AG10803 (cell line): Measurements from ENCODE around the gene ANXA4.
"Not testable (repeated sequence)": the region's sequence is repeated elsewhere in the genome, so short reads cannot be mapped to it uniquely, and the experiment has no call there.

Experiments used
- DNase-seq: peaks from one replicate; pipeline ENCODE4 v3.0.0; 2010; ENCODE audit warnings: low read depth
- H3K4me3 ChIP-seq: 2 replicates; pipeline ENCODE4 v1.5.1; 2011; ENCODE audit warnings: mild to moderate bottlenecking, low read length, control low read depth
- TF ChIP-seq, protein P1 (sequence below): conservative IDR thresholded peaks from 2 replicates; pipeline ENCODE4 v1.5.1; 2011; ENCODE audit warnings: mild to moderate bottlenecking, low read length, control low read depth, inconsistent platforms

The ANXA4 gene

DNA sequence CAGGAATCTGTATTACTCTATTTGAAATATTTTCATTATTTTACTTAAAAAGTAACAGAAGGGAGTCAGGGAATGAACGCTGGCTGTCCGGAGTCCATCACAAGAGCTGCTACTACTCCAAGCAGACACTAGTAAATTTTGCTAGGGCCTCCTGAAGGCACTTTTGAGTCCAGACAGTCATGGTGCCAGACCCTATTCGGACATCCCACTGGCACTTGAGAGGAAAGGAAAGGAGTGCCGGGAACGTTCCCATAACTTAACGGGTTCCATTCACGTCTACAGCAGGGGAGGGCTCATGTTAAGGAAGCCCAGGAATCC, 87.0 kb downstream of the ANXA4 start:
- peak overlapping the region; percentile 83 for H3K4me3 ChIP-seq
- TF ChIP-seq, protein P1, sequence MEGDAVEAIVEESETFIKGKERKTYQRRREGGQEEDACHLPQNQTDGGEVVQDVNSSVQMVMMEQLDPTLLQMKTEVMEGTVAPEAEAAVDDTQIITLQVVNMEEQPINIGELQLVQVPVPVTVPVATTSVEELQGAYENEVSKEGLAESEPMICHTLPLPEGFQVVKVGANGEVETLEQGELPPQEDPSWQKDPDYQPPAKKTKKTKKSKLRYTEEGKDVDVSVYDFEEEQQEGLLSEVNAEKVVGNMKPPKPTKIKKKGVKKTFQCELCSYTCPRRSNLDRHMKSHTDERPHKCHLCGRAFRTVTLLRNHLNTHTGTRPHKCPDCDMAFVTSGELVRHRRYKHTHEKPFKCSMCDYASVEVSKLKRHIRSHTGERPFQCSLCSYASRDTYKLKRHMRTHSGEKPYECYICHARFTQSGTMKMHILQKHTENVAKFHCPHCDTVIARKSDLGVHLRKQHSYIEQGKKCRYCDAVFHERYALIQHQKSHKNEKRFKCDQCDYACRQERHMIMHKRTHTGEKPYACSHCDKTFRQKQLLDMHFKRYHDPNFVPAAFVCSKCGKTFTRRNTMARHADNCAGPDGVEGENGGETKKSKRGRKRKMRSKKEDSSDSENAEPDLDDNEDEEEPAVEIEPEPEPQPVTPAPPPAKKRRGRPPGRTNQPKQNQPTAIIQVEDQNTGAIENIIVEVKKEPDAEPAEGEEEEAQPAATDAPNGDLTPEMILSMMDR: no peak
- DNase-seq: no peak

- TF ChIP-seq, protein P1: no peak
- peak; percentile 94 for DNase-seq
Observed at GRCh38 chr2:69829256-69830044, 87.5 kb downstream of the ANXA4 start, which contains the start of gene GMCL1. Gene GMCL1, plus strand, starts transcription at chr2:69829660. Its CDS starts 233 bp downstream, at chr2:69829893.

DNA sequence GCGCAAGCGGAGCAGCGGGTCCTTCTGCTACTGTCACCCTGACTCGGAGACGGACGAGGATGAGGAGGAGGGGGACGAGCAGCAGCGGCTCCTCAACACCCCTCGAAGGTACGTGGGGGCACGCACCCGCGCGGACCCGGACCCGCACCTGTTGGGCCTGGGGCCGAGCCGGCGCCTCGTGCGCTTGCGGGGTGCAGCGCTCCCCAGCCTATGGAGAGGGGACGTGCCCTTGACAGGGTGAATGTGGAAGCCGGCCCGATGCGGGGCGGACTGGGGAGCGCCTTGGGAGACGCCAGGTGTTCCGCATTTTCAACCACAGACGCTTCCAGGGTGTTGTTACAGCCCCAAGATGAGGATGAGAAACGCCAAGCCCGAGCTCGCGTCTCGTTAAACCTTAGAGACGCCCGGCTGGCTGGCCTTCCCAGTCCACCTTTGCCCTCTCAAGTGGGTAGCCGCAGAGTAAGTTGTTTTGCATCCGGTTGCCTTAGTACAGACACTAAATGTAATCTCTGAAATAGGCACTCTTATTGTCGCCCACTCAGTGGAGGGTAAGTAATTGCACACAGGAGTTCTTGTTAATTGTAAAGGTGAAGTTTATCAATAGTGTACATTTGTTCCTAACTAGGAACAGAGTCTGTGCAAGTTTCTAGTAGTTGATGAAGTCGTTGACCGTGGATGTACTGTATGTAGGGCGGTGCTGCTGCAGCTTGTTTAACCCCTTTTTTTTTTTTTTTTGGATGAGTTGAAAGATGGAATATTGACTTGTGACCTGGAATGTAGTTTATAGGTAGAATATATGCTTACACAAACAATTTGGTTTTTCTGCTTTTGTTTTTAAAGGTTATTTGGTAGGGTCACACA, 88.3 kb downstream of the ANXA4 start:
- TF ChIP-seq, protein P1: no peak
- DNase-seq: peak; percentile 18
- peak overlapping the region; percentile 83 for H3K4me3 ChIP-seq

More at GRCh38 chr2:69829256-69830044, 87.5 kb downstream of the ANXA4 start, which contains the start of gene GMCL1:
- H3K4me3 ChIP-seq: peak within 1 kb of the TSS; percentile 83

- not testable (repeated sequence) for DNase-seq
- peak overlapping the region; percentile 83 for H3K4me3 ChIP-seq
Observed at GRCh38 chr2:69830906-69831241, 88.9 kb downstream of the ANXA4 start.

DNA sequence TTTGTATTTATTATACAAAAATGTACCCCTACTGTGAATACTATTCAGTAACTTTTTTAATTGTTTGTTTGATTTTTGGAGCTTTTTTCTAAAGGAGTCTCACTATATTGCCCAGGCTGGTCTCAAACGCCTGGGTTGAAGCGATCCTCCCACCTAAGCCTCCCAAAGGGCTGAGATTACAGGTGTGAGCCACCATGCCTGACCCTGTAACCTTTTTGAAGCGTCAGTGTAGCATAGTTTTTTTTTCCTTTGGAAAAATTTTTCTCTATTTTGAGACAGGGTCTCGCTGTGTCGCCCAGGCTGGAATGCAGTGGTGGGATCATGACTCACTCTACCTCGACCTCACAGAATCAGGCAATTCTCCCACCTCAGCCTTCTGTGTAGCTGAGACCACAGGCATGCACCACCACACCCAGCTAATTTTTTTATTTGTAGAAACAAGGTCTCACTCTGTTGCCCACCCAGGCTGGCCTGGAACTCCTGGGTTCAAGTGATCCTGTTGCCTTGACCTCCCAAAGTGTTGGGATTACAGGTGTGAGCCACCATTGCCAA, 89.5 kb downstream of the ANXA4 start:
- TF ChIP-seq, protein P1: no peak
- no peak for DNase-seq
- H3K4me3 ChIP-seq: no peak overlapping the region

GRCh38 chr2:69833752-69834151, 91.8 kb downstream of the ANXA4 start:
- H3K4me3 ChIP-seq: no peak overlapping the region

GRCh38 chr2:69835666-69836065, 93.7 kb downstream of the ANXA4 start:
- TF ChIP-seq, protein P1: no peak
- DNase-seq: no peak
- no peak overlapping the region for H3K4me3 ChIP-seq

More at GRCh38 chr2:69833752-69834151, 91.8 kb downstream of the ANXA4 start:
- no peak for DNase-seq
- TF ChIP-seq, protein P1: no peak
